ENCODE results near the gene DOK7. TPM values are rescaled to one million over a fixed set of nuclear protein-coding genes. Genes with fewer than 3 reads are reported as not detected.

The DOK7 gene
- total and polyA plus RNA-seq, 2 of the 4 experiments (the other 2 are of a cell fraction): not detected

DNA sequence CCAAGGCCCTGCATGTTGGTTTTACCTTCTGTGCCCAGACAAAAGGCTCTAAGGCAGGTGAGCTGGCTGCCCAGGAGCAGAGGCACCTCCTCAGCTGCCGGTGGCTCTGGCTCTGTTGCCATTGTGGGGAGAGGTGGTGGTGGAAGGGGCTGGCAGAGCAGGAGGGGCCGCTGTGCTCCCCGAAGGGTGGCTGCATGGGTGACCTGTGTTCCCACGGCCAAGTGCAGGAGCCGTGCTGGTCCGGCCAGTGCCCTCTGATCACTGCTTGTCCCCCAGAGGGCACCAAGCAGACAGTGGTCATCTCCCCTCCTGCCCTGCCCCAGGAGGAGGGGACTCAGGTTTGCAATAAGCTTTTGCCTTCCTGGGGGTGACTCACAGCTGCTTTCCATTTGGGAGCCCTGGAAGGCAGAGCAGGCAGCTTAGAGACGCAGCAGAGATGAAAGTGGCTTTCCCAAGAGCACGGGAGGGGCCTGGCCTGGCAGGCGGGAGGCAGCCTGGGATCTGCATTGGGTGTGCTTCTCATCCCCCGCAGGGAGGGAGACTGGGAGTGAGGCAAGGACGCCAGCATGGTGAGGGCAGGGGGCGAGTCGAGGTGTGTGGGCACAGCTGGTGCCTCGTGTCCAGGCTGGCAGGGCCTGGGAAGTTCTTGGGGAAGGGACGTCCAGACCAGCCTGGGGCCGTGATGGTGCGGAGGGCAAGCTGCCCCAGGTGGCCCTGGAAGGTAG is 28.7 kb downstream of the DOK7 start:
- intact Hi-C loops (cut with micrococcal nuclease) (no loop called here), dilution Hi-C loops (cut with HindIII; ENCODE audit: low sequenced_read_pairs, unreplicated experiment) (no loop called here), in situ Hi-C loops (cut with MboI; ENCODE audit: low sequenced_read_pairs) (no loop called here)
- Histone ChIP-seq H3K14ac (replicated peaks; ENCODE audit: low read depth, low read length) (no peak overlapping the region; the same call in 1 of the 2 replicates), H3K18ac (ENCODE audit: low read depth, low read length) (no peak overlapping the region), H2AK9ac (replicated peaks; ENCODE audit: low read depth, low read length, poor library complexity) (no peak overlapping the region), H4K20me1 (ENCODE audit: insufficient read depth, low read length) (peaks cover 12% of the 10 kb centered on the region; the same call in 1 of the 2 replicates), H3K4ac (ENCODE audit: low read depth, low read length) (no peak overlapping the region), H3K9me3 (ENCODE audit: control insufficient read depth, insufficient read depth, low read length) (no peaks in the 10 kb centered on the region), H2BK20ac (ENCODE audit: low read depth, low read length) (no peak overlapping the region), H3K27me3 (ENCODE audit: control insufficient read depth, insufficient read depth, low read length) (peaks cover 18% of the 10 kb centered on the region; the same call in 1 of the 2 replicates), H3K4me1 (ENCODE audit: control insufficient read depth, insufficient read depth, low read length) (no peaks in the 10 kb centered on the region), H2BK5ac (ENCODE audit: low read depth, low read length, poor library complexity, severe bottlenecking) (no peak overlapping the region), H3K79me1 (ENCODE audit: low read depth in 1 of 2, low read length in 2 of 2) (no peaks in the 10 kb centered on the region), H4K91ac (ENCODE audit: insufficient read depth, low read depth, low read length) (no peak overlapping the region), H3K36me3 (ENCODE audit: control insufficient read depth, insufficient read depth, low read length) (no peaks in the 10 kb centered on the region), H3K4me3 (ENCODE audit: insufficient read depth, low read depth, low read length) (no peak overlapping the region), H3K9ac (ENCODE audit: low read depth, low read length) (no peak overlapping the region), H3K23ac (ENCODE audit: low read depth, low read length) (no peak overlapping the region), H3K56ac (ENCODE audit: extremely low read depth, insufficient read depth, low read length) (no peak overlapping the region), H3K27ac (ENCODE audit: insufficient read depth, low read length) (no peak overlapping the region), H2BK120ac (ENCODE audit: low read depth, low read length) (no peak overlapping the region), H3K9me1 (ENCODE audit: insufficient read depth, low read length) (no peaks in the 10 kb centered on the region), H2BK15ac (ENCODE audit: low read depth, low read length) (no peak overlapping the region), H4K8ac (ENCODE audit: low read depth in 2 of 2, low read length in 2 of 2) (no peak overlapping the region), H2AK5ac (ENCODE audit: low read depth, low read length) (no peak overlapping the region), H4K5ac (ENCODE audit: low read depth, low read length) (no peak overlapping the region), H2AFZ (replicated peaks; ENCODE audit: low read length, poor library complexity) (peak overlapping the region; percentile 58), H3K4me2 (ENCODE audit: low read depth, low read length) (no peak overlapping the region)
- ATAC-seq (ENCODE audit: low read depth): peak; percentile 48
- ChIA-PET POLR2A (ENCODE audit: unreplicated experiment) (no interaction called here), CTCF (no interaction called here)
- BruUV-seq (replicated peaks): no TSS peak
- TF ChIP-seq CEBPB (IDR thresholded peaks at IDR 0.05; ENCODE audit: low read depth, low read length): no peak
- 0 out of 2 replicates have a peak, but pooled peaks have one; percentile 6 for TF ChIP-seq BHLHE40 (IDR thresholded peaks at IDR 0.05; ENCODE audit: low read depth, low read length)
- WGBS, 2 experiments (ENCODE audit: extremely low coverage in 2 of 2, insufficient read length in 1 of 2): 58% methylated on average over 9 of the region's 17 CpGs; no CpG with 5 or more reads in 1 of the 2 experiments
- DNase-seq: peak; percentile 55
